Testis (tissue), 3 donors: ENCODE measurements around the gene DDR2. TPM values are rescaled to one million over a fixed set of nuclear protein-coding genes. Genes with fewer than 3 reads are reported as not detected.

Experiments
- DNase-seq: peaks from one replicate; pipeline ENCODE4 v3.0.0-alpha.2; 2019
- H3K27ac ChIP-seq, 2 donors: fragments of 200-600 bp; sonication (generic); one replicate each; pipeline ENCODE4 v1.5.1; 2019
- H3K27me3 ChIP-seq: fragments of 200-600 bp; sonication (generic); one replicate; pipeline ENCODE4 v1.5.1; 2019
- H3K36me3 ChIP-seq: fragments of 200-600 bp; sonication (generic); one replicate; pipeline ENCODE4 v1.5.1; 2017; ENCODE audit warnings: low read depth; ENCODE audit errors: missing control alignments
- H3K4me1 ChIP-seq: fragments of 200-600 bp; sonication (generic); one replicate; pipeline ENCODE4 v1.5.1; 2019
- H3K4me3 ChIP-seq, 2 donors: fragments of 200-600 bp; sonication (generic); one replicate each; pipeline ENCODE4 v1.5.1; 2017 to 2019
- H3K9me3 ChIP-seq: fragments of 200-600 bp; sonication (generic); one replicate; pipeline ENCODE4 v1.5.1; 2017
- CTCF ChIP-seq, 3 experiments: fragments of 450-650 bp in 2 of 3; fragments of 200-600 bp in 1 of 3; sonication (generic) in 1 of 3; IDR thresholded peaks; one replicate each; pipeline ENCODE4 v1.5.1; 2016 to 2019; ENCODE audit warnings: antibody characterized with exemption in 3 of 3, mild to moderate bottlenecking in 2 of 3, moderate library complexity in 1 of 3
- POLR2A ChIP-seq: fragments of 450-650 bp; IDR thresholded peaks from one replicate; pipeline ENCODE4 v1.6.1; 2017; ENCODE audit warnings: antibody characterized with exemption, mild to moderate bottlenecking, moderate library complexity
- WGBS, 2 donors: methylation state at CpG; one replicate each; pipeline ENCODE4 v1.1.5; 2018; 5-methylcytosine and 5-hydroxymethylcytosine counted together
- intact Hi-C: fragments of 100-400 bp; cut with DNase I; formaldehyde crosslinking; loops from one replicate; pipeline ENCODE4 v1.15.1; 2023; ENCODE audit warnings: low total_unique reads
- polyA plus RNA-seq: library from polyadenylated mRNA; stranded (reverse); fragments of 350-450 nt; fragmentation: Illumina TruSeq; extraction: RNeasy Lipid Tissue Mini Kit (QIAGEN cat#74804); gene quantifications from one replicate; pipeline ENCODE4 v1.2.3, GENCODE V29; 2014; ENCODE audit warnings: low read depth, low replicate concordance; ENCODE audit not compliant: insufficient read depth
- total RNA-seq, 2 donors: library from RNA; depleted of rRNA; stranded (reverse); fragments of >200 nt; gene quantifications; one replicate each; pipeline ENCODE4 v1.2.3, GENCODE V29; 2016

The DDR2 gene
- total and polyA plus RNA-seq, 3 donors from 2014 or later: 9.0 to 13.2 (median 9.2) TPM

DNA sequence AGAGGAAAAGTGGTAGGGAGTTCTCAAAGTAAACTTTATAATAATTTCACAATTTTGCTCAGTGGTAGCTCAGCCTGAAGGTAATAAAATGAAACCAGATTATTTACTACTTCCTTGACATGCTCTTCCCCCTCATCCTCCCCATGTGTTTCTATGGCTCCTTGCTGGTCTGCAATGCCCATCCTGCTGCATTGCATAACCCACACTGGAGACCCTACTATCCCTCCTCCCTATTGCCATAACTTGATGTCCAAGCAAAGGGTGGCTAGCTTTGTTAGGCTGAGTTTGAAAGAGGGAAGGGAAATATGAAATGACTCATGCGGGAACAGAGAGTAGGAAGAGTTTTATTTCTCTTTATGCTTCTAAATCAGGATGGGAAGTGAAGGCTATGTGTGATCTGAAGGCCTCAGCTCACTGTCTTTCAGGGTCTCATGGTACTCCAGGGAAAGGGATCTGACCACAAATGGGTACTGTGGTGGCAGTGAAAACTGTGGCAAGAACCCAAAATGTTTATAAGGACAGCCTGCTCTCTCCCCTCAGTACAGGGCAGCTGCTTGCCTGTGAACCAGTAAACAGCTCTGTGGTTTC is 121.8 kb downstream of the DDR2 start:
- no peaks in the 10 kb centered on the region for H3K9me3 ChIP-seq
- no peak for DNase-seq
- intact Hi-C loops: no loop called here
- no peaks in the 10 kb centered on the region for H3K4me1 ChIP-seq
- H3K27ac ChIP-seq: no peak overlapping the region
- WGBS, 2 donors: 88 to 94% methylated on average over 1 of the region's 1 CpG
- H3K36me3 ChIP-seq: no peaks in the 10 kb centered on the region
- no peaks in the 10 kb centered on the region for H3K27me3 ChIP-seq
- H3K4me3 ChIP-seq: no peak overlapping the region
- TF ChIP-seq POLR2A: no peak
- no peak for TF ChIP-seq CTCF (IDR thresholded peaks at IDR 0.05)

DNA sequence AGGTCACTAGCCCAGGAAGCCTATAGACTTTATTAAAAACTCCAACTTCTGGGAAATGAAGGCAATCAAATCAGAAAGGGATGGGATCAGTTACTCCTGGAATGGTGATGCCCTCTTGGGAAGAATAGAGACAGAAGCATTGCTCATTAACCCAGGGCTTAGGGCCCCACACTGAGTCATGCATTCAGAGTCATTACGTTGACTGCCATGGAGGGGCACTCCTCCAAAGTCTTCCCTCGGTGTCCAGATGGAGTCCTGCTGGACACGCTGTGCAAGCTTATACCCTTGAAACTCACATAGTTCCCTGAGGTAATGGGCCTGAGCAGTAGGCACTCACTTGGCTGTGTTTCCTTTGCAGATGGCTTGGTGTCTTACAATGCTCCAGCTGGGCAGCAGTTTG is 123.0 kb downstream of the DDR2 start:
- no peak overlapping the region for H3K4me3 ChIP-seq
- H3K9me3 ChIP-seq: no peaks in the 10 kb centered on the region
- no peaks in the 10 kb centered on the region for H3K36me3 ChIP-seq
- intact Hi-C loops: no loop called here
- DNase-seq: no peak
- WGBS, 2 donors: 94 to 100% methylated on average over 3 of the region's 3 CpGs
- no peak overlapping the region for H3K27ac ChIP-seq
- no peaks in the 10 kb centered on the region for H3K4me1 ChIP-seq
- TF ChIP-seq POLR2A (no peak), CTCF (IDR thresholded peaks at IDR 0.05) (no peak)
- no peaks in the 10 kb centered on the region for H3K27me3 ChIP-seq

DNA sequence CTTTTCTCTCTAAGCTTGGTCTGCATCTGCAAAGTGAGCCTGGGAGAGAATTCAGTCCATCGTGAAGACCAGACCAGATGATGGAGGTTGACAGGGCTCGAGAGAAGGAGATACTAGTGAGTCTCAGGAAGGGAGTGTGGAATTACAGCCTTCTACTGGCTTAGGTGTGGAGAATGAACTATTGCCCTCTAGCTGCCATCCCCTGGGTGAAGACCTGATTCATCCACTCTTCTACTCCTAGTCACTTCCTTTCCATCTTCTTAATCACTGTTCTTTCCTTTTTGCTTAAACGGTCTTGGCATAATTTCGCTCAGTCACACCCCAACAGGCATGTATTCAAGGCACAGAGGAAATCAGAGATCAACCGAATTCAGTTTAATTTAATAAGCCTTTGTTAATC is 124.3 kb downstream of the DDR2 start:
- no peak overlapping the region for H3K4me3 ChIP-seq
- no peaks in the 10 kb centered on the region for H3K36me3 ChIP-seq
- no peak for DNase-seq
- no peaks in the 10 kb centered on the region for H3K4me1 ChIP-seq
- H3K27ac ChIP-seq: no peak overlapping the region
- no peak for TF ChIP-seq CTCF (IDR thresholded peaks at IDR 0.05)
- no peak for TF ChIP-seq POLR2A
- no peaks in the 10 kb centered on the region for H3K27me3 ChIP-seq
- intact Hi-C loops: no loop called here
- no peaks in the 10 kb centered on the region for H3K9me3 ChIP-seq
- 92% methylated on average over 5 of the region's 5 CpGs for WGBS, 2 donors

- Histone ChIP-seq H3K4me1 (no peaks in the 10 kb centered on the region), H3K4me3 (no peak overlapping the region), H3K27me3 (no peaks in the 10 kb centered on the region), H3K9me3 (no peaks in the 10 kb centered on the region), H3K36me3 (no peaks in the 10 kb centered on the region), H3K27ac (no peak overlapping the region)
- no peak for TF ChIP-seq POLR2A
- no peak for TF ChIP-seq CTCF (IDR thresholded peaks at IDR 0.05)
- DNase-seq: no peak
- WGBS, 2 donors: 30 to 45% methylated on average over 1 of the region's 1 CpG
- intact Hi-C loops: no loop called here
These were observed 125.2 kb downstream of the DDR2 start for GRCh38 chr1:162757476-162757875.

DNA sequence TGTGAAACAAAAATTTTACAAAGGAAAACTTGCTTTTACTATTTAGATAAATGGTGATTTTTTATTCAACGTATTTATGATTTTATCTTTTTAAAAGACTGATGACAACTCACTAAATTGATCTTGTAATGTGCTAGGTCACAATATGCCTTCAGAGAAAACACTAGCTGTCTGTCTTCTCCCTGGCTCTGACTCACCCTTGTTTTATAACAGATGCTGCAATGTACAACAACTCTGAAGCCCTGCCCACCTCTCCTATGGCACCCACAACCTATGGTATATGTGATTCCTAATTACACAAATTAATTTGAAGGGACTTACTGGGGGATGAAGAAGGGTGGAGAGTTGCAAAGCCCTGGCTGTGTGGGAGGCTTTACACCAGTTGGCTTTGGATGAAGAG is 133.5 kb downstream of the DDR2 start:
- H3K27ac ChIP-seq: no peak overlapping the region
- H3K9me3 ChIP-seq: no peaks in the 10 kb centered on the region
- no peaks in the 10 kb centered on the region for H3K4me1 ChIP-seq
- WGBS, 2 donors: 90 to 91% methylated on average over 1 of the region's 1 CpG
- DNase-seq: no peak
- TF ChIP-seq POLR2A (no peak), CTCF (IDR thresholded peaks at IDR 0.05) (no peak)
- H3K4me3 ChIP-seq: no peak overlapping the region
- no peaks in the 10 kb centered on the region for H3K36me3 ChIP-seq
- intact Hi-C loops: no loop called here
- H3K27me3 ChIP-seq: no peaks in the 10 kb centered on the region
